Measurements from ENCODE around the gene SKP2. TPM values are rescaled to one million over a fixed set of nuclear protein-coding genes. Genes with fewer than 3 reads are reported as not detected.
"Not testable (repeated sequence)": the region's sequence is repeated elsewhere in the genome, so short reads cannot be mapped to it uniquely, and the experiment has no call there.

The SKP2 gene
- total RNA-seq, 1 experiment from 2014 or later = 30.7 TPM

DNA sequence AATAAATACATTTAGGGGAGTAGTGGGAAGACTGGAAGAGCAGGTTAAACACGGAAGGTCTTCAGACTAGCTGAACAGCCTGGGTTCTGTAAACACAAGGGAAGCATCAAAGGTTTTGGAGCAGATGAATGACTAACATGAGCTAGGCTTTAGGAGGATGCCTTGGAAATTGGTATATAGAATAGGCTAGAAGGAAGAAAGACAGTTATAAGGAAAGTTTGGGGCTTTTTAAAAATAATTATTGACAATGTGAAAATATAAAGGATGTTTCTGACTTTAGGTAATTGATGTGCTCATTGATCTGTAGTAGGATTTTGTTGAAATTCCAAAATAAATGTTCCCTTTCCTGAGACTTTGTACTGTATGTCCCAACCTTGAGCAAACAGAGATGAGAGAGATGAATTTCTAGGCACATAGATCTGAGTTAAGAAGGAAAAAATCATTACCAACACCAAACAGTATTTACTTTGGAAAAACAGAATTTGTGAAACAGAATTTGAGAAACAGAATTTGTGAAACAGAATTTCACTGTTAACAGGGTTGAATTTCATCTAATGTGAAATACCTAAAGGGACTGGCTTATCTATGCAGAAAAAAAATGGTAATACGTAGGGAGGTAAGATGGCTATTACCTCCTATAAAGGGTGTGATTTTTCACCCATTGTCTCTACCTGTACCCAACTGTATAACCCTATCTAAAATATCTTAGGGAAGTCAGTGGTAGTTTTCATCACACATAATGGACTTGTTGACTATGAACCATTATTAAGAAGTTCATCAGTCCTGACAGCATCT, 28.8 kb downstream of the SKP2 start:
- in situ Hi-C loops (cut with HindIII; ENCODE audit: low pct_unique_long_range_greater_than_20kb, low sequenced_read_pairs) = no loop called here
- DNase-seq (ENCODE audit: low read depth) = no peak

DNA sequence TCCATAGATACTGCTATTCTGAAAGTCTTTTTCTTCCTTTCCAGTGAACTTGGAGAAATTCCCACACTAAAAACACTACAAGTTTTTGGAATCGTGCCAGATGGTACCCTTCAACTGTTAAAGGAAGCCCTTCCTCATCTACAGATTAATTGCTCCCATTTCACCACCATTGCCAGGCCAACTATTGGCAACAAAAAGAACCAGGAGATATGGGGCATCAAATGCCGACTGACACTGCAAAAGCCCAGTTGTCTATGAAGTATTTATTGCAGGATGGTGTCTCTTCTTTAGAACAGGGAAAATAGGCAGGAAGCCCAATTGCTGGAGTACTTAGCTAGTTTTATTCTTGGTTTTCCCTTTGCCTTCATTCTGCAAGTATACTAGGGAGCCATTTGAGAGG, 29.9 kb downstream of the SKP2 start:
- no peak for DNase-seq (ENCODE audit: low read depth)
- in situ Hi-C loops (cut with HindIII; ENCODE audit: low pct_unique_long_range_greater_than_20kb, low sequenced_read_pairs) = no loop called here

DNA sequence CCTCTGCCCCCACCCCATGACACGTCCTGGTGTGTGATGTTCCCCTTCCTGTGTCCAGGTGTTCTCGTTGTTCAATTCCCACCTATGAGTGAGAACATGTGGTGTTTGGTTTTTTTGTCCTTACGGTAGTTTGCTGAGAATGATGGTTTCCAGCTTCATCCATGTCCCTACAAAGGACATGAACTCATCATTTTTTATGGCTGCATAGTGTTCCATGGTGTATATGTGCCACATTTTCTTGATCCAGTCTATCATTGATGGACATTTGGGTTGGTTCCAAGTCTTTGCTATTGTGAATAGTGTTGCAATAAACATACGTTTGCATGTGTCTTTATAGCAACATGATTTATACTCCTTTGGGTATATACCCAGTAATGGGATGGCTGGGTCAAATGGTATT, 32.5 kb downstream of the SKP2 start:
- DNase-seq (ENCODE audit: low read depth); in situ Hi-C loops (cut with HindIII; ENCODE audit: low pct_unique_long_range_greater_than_20kb, low sequenced_read_pairs): not testable (repeated sequence)

DNA sequence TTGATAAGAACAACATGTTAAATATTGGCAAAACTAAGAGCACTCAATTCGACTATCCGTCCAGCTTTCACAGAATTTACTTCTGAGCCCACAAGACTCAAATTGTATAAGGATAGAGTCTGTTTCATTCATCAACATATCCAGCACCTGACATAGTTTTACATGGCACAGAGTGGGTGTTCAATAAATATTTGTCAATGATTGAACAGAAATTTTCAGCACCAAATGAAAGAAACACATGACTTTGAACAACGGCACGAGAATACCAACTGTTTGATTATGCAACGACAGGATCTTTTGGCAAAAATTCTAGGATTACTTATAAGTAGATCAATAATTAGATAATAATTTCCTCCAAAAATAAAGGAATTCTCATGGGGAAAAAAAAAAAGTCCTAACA, 41.8 kb downstream of the SKP2 start:
- in situ Hi-C loops (cut with HindIII; ENCODE audit: low pct_unique_long_range_greater_than_20kb, low sequenced_read_pairs) = no loop called here
- no peak for DNase-seq (ENCODE audit: low read depth)

DNA sequence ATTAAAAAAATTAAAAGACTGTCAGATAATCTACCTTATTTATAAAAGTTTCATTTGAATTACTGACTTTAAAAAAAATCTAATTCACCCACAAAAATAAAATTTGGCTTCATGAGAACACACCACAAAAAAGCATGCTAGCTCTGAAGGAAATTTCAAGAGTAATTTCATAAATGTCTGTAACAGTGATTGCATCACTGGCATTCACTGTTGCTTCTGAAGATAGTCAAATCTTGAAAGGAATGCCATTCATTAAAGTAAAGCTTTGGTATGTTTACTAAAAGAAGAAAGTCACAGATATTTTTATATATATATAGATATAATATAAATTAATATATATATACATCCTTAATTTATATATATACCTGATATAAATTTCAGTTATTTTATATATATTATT, 46.4 kb downstream of the SKP2 start:
- in situ Hi-C loops (cut with HindIII; ENCODE audit: low pct_unique_long_range_greater_than_20kb, low sequenced_read_pairs) = no loop called here

DNA sequence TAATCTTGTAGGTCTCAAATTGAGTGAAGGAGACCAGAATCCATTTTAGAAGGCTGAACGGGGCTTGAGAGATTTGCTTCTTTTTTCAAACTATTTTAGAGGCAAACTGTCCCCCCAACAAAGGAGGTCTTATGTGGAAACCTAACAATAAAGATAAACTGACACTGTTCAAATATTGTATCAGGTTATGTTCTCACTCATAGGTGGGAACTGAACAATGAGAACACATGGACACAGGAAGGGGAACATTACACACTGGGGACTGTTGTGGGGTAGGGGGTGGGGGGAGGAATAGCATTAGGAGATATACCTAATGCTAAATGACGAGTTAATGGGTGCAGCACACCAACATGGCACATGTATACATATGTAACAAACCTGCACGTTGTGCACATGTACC, 46.9 kb downstream of the SKP2 start:
- DNase-seq (ENCODE audit: low read depth); in situ Hi-C loops (cut with HindIII; ENCODE audit: low pct_unique_long_range_greater_than_20kb, low sequenced_read_pairs): not testable (repeated sequence)

More for the DNA sequence above, 46.4 kb downstream of the SKP2 start:
- DNase-seq (ENCODE audit: low read depth) = no peak

DNA sequence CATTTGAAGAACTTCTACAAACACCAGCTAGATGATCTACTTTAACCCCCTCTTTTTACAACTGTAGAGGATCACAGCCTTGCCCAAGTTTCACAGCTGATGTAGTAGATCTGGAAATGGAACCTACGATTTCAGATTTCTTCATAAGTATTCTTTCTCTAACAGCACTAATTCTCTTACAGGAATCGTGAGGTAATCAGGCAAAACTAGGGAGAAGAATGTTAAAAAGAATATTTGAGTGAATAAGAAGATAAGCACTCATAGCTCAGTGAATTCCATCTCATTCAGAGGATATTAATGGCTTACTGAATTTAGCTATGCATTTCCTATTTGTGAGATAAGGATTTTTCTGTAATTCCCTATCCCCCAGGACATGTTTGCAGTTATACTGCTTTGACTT, 47.7 kb downstream of the SKP2 start:
- no peak for DNase-seq (ENCODE audit: low read depth)
- in situ Hi-C loops (cut with HindIII; ENCODE audit: low pct_unique_long_range_greater_than_20kb, low sequenced_read_pairs) = no loop called here

DNA sequence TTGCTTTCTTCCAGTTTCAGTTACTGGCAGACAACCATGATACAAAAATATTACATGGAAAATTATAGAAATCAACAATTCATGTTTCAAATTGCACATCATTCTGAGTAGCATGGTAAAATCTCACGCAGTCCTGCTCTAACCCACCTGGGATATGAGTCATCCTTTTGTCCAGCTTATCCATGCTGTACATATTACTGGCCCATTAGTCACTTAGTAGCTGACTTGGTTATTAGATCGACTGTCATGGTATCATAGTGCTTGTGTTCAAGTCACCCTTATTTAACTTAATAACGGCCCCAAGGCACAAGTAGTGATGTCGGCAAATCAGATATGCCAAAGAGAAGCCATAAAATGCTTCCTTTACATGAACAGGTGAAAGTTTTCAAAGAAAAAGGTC, 48.6 kb downstream of the SKP2 start:
- in situ Hi-C loops (cut with HindIII; ENCODE audit: low pct_unique_long_range_greater_than_20kb, low sequenced_read_pairs) = no loop called here
- DNase-seq (ENCODE audit: low read depth) = no peak

DNA sequence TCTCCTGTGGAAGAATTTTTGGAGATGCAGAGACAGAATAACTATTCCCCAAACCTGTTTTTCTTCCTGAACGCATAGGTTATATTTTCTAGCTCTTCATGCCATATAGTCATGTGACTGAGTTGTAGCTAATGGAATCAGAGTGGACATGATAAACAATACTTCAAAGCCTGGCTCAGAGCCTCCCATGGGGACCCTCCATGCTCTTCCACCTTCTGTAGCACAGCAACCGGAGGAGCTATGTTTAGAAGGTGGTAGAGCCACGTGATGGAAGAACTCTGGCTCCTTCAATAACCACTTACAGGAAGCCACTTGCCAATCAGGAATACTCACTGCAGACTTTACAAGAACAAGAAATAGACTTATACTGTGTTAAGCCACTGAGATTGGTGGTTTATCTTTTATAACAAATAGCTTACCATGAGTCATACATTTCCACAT, 50.6 kb downstream of the SKP2 start:
- no peak for DNase-seq (ENCODE audit: low read depth)

DNA sequence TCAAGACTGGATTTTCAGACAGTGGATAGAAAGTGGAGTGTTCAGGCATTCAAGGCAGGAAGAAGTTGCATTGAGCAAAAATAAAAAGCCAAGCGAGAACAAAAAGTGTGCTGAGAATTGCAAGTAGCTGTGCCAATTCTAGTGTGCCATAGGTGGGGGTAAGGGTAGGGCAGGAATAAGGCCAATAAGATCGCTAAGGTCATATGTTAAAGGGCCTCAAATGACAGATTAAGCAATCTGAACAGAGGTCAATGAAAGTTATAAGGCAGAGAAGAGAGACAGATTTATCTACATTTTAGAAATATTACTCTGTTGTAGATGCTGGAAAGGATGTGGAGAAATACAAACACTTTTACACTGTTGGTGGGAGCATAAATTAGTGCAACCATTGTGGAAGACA, 53.4 kb downstream of the SKP2 start:
- DNase-seq (ENCODE audit: low read depth) = no peak
- in situ Hi-C loops (cut with HindIII; ENCODE audit: low pct_unique_long_range_greater_than_20kb, low sequenced_read_pairs) = no loop called here

More for the DNA sequence above, 50.6 kb downstream of the SKP2 start:
- in situ Hi-C loops (cut with HindIII; ENCODE audit: low pct_unique_long_range_greater_than_20kb, low sequenced_read_pairs) = no loop called here

DNA sequence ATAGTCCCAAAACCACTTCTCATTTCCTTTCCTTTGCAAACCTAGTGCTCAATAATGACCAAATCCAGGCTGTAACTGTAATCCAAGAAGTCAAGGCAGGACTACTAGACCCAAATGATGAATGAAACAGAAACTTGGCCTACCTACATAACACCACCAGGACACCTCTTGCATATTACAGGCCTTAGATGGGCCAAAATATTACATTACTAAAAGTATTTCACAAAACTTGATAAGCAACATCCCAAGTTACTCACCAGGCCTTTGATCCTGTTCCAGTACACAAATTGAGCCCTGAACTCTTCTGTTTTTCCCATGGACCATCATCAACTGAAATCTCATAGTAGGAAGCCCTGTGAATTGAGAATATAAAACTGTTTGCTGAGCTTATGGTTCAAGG, 55.0 kb downstream of the SKP2 start:
- DNase-seq (ENCODE audit: low read depth) = no peak
- in situ Hi-C loops (cut with HindIII; ENCODE audit: low pct_unique_long_range_greater_than_20kb, low sequenced_read_pairs) = no loop called here

DNA sequence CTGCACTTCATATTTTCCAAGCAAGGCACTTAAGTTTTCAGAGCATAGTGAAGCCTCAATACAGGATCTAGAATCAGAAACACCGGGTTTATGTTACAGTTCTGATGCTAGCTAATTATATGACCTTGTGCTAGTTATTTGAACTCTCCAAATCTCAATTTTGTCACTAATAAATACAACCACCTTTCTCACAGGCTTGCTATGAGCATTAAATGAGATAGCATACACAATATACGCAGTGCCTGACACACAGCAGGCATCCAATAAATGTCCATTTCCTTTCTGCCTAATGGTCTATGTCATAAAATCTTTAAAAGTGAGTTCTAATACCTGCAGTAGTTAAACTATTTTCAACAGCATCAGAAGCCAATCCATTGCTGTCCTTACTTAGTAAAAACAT, 56.9 kb downstream of the SKP2 start:
- in situ Hi-C loops (cut with HindIII; ENCODE audit: low pct_unique_long_range_greater_than_20kb, low sequenced_read_pairs) = no loop called here
- no peak for DNase-seq (ENCODE audit: low read depth)

DNA sequence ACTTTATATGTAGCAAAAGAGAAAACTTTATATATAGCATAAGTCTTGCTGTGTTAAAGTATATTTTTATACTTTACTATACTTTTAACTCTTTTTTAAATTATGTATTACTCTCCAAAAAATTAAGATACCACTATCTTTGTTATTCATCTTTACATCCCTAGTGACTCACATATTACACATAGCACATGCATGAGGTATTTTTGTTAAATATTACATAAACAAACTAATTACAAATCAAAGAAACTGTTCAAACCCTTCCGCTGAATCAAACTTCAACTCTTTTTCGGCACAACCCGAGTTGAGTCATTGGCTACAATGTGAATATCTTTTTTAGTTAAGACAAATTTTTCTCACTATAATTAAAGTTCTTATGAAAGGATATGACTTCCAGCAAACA, 57.8 kb downstream of the SKP2 start:
- in situ Hi-C loops (cut with HindIII; ENCODE audit: low pct_unique_long_range_greater_than_20kb, low sequenced_read_pairs) = no loop called here

DNA sequence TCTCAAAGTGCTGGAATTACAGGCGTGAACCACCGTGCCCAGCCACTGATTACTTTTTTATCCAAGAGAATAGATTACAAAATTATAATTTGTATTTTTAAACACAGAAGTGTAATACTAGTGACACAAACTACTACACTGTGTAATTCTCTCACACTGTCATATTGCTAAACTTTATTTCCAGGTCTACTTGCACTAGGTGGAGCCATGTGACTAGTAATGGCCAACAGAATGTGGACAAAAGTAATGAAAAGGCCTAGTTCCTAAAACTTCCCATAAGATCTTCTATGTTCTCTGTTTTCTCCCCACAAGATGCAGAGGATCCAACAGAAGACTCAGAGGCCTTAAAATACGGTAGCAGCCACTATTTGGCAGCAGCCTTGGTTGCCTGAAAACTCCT, 62.5 kb downstream of the SKP2 start:
- in situ Hi-C loops (cut with HindIII; ENCODE audit: low pct_unique_long_range_greater_than_20kb, low sequenced_read_pairs) = no loop called here

More for the DNA sequence above, 57.8 kb downstream of the SKP2 start:
- no peak for DNase-seq (ENCODE audit: low read depth)

DNA sequence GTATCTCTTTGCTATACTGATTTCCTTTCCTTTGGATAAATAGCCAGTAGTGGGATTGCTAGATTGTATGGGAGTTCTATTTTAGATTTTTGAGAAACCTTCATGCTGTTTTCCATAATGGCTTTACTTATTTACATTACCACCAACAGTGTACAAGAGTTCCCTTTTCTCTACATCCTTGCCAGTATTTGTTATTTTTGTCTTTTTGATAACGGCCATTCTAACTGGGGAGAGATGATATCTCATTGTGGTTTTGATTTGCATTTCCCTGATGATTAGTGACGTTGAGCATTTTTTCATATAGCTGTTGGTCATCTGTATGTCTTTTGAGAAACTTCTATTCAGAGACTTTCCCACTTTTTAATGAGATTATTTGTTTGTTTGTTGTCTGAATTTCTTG, 64.0 kb downstream of the SKP2 start:
- in situ Hi-C loops (cut with HindIII; ENCODE audit: low pct_unique_long_range_greater_than_20kb, low sequenced_read_pairs) = no loop called here
- no peak for DNase-seq (ENCODE audit: low read depth)

More for the DNA sequence above, 62.5 kb downstream of the SKP2 start:
- no peak for DNase-seq (ENCODE audit: low read depth)

DNA sequence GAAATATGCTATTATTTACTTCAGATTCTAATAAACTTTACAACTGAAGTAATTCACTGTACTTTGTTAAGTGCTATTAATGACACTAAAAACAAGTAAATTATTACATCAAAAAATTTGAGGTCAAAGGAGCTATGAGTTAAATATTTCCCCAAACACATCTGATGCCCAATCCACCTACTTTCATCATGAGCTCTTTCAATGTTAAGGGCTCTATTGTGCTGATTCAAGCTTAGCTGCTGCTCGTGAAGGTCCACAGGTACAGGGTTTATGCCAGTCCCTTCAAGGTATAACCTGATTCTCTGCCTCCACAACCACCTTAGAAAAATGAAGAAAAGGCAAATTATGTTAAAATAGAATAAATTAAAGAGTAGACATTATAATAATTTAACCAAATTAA, 65.7 kb downstream of the SKP2 start:
- DNase-seq (ENCODE audit: low read depth) = no peak
- in situ Hi-C loops (cut with HindIII; ENCODE audit: low pct_unique_long_range_greater_than_20kb, low sequenced_read_pairs) = no loop called here

DNA sequence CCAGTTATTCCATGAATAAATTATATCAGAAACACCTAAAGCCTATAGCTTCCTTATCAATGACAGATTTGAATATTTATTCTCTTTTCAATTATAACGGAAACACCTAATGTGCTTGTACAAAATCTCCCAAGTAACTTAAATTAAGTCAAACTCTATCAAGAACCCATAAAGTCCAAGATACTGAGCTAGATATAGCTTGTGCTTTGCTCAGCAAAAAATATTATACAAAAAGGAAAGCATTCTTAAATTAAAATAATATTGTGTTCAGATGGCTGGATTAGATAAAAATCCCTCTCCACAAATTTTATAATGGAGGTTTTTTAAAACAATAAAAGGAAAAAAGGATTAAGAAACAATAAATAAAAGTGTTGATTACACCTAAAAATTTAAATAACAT, 66.1 kb downstream of the SKP2 start:
- in situ Hi-C loops (cut with HindIII; ENCODE audit: low pct_unique_long_range_greater_than_20kb, low sequenced_read_pairs) = no loop called here
- no peak for DNase-seq (ENCODE audit: low read depth)

DNA sequence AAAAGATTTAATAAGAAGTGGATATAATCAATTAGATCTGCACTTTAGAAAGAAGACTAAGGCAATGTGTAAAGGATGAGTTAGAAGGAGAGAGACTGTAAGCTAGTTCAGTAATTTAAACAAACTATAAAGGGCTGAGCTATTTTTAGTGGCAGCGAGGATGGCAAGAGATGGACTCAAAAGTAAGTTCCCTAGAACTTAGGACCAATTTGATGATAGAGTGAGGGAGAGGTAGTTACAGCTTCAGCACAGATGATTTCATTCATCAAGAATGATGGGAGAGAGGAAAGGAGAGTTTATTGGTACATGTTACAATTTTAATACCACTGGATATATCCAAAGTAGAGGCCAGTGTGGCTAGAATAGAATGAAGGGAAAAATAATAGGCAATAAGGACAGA, 70.7 kb downstream of the SKP2 start:
- DNase-seq (ENCODE audit: low read depth) = no peak
- in situ Hi-C loops (cut with HindIII; ENCODE audit: low pct_unique_long_range_greater_than_20kb, low sequenced_read_pairs) = no loop called here

DNA sequence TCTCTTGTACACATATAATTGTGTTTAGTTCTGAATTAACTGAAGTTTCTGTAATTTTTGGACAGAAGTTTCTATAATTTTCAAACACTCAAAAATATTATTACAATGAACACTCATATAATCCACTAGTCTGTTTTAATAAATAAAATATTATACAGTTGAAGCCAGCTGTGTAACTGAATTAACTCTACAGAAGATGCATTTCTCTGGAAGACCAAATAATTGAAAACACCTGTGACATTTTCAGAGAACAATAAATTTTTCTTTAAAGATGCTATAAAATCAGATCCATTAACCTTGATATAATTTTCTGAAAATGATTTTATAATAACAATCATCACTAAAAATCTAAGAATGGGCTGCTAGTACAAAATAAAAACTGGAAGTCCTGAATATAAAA, 75.1 kb downstream of the SKP2 start:
- DNase-seq (ENCODE audit: low read depth) = no peak
- in situ Hi-C loops (cut with HindIII; ENCODE audit: low pct_unique_long_range_greater_than_20kb, low sequenced_read_pairs) = no loop called here

DNA sequence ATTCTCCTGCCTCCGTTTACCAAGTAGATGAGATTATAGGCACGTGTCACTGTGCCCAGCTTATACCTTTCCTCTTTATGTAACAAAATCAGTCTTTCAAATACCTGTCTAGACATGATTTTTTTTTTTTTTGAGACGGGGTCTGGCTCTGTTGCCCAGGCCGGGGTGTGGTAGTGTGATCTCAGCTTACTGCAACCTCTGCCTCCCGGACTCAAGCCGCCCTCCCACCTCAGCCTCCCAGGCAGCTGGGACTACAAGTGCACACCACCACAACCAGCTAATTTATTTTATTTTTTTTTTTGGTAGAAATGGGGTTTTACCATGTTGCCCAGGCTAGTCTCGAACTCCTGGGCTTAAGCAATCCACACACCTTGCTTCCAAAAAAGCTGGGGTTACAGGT, 76.6 kb downstream of the SKP2 start:
- in situ Hi-C loops (cut with HindIII; ENCODE audit: low pct_unique_long_range_greater_than_20kb, low sequenced_read_pairs) = no loop called here

More for the DNA sequence above, 76.6 kb downstream of the SKP2 start:
- no peak for DNase-seq (ENCODE audit: low read depth)

Data from Caki2 (cell line).